Stomach (tissue), 4 donors: ENCODE measurements around the gene ZFP14.

Source experiments
- CTCF ChIP-seq, 7 experiments: fragments of 450-650 bp in 4 of 7; fragments of 200-600 bp in 3 of 7; sonication (generic) in 3 of 7; IDR thresholded peaks; one replicate each; pipeline ENCODE4 v1.5.1; 2016 to 2019; ENCODE audit warnings: antibody characterized with exemption in 7 of 7, control low read depth in 2 of 7, mild to moderate bottlenecking in 1 of 7
- EP300 ChIP-seq: sonication (generic); formaldehyde crosslinking; IDR thresholded peaks from one replicate; pipeline ENCODE4 v1.6.1; 2017; ENCODE audit warnings: antibody characterized with exemption
- POLR2A ChIP-seq, 4 donors: fragments of 450-650 bp; IDR thresholded peaks; one replicate each; pipeline ENCODE4 v1.6.1; 2016; ENCODE audit warnings: antibody characterized with exemption in 4 of 4, control low read depth in 2 of 4, mild to moderate bottlenecking in 1 of 4, moderate library complexity in 1 of 4
- POLR2AphosphoS5 ChIP-seq, 3 donors: sonication (generic); formaldehyde crosslinking; IDR thresholded peaks; one replicate each; pipeline ENCODE4 v1.6.1; 2016; ENCODE audit warnings: antibody characterized with exemption in 3 of 3

GRCh38 chr19:36340786-36341372 lies 38.1 kb downstream of the ZFP14 start:
- TF ChIP-seq CTCF (IDR thresholded peaks at IDR 0.05) (no peak), EP300 (no peak), POLR2AphosphoS5 (IDR thresholded peaks at IDR 0.05) (no peak), POLR2A (IDR thresholded peaks at IDR 0.05) (no peak)
